GM12878 (cell line): ENCODE measurements around the gene APEX1. TPM values are rescaled to one million over a fixed set of nuclear protein-coding genes. Genes with fewer than 3 reads are reported as not detected.

ENCODE experiments used
- ATAC-seq: fragments of 200-7000 bp; cut with Tn5 transposase; 3 replicates; pipeline ENCODE4 v1.9.1; 2020; ENCODE audit warnings: mild to moderate bottlenecking, moderate library complexity
- BruUV-seq: library from RNA; stranded (reverse); fragments of 400-500 nt; replicated peaks from 2 replicates; lab custom pipeline; 2021; lab: Mats Ljungman, UMichigan
- CTCF ChIA-PET: fragments of 300-600 bp; sonication (Branson Sonifier 250); formaldehyde crosslinking; extraction: SDS; loops from one replicate; lab custom pipeline; 2021; ENCODE audit warnings: inconsistent platforms; lab: Yijun Ruan, JAX
- POLR2A ChIA-PET: fragments of 350-600 bp; formaldehyde crosslinking; extraction: SDS; loops from one replicate; lab custom pipeline; 2021; ENCODE audit warnings: inconsistent platforms; lab: Charles Lee
- RAD21 ChIA-PET: fragments of 300-600 bp; sonication (Branson Sonifier 250); formaldehyde crosslinking; loops from one replicate; lab custom pipeline; 2023; ENCODE audit warnings: antibody characterized with exemption; ENCODE audit not compliant: unreplicated experiment; lab: Charles Lee
- SMC1A ChIA-PET: fragments of 300-600 bp; sonication (Branson Sonifier 250); formaldehyde crosslinking; loops from one replicate; lab custom pipeline; 2023; ENCODE audit not compliant: unreplicated experiment, uncharacterized antibody; lab: Charles Lee
- DNase-seq: peaks from one replicate; pipeline ENCODE4 v3.0.0-alpha.2; 2011; ENCODE audit warnings: low read depth, low spot score
- FAIRE-seq: peaks from 3 replicates; lab custom pipeline; 2011; peaks lifted over from hg19 to GRCh38; lab: Jason Lieb, UNC
- H2AFZ ChIP-seq: 2 replicates; pipeline ENCODE4 v1.6.0; 2011; ENCODE audit warnings: low read depth, low read length, control low read depth; ENCODE audit not compliant: control insufficient read depth
- H3K27ac ChIP-seq: 2 replicates; pipeline ENCODE4 v1.5.1; 2011; ENCODE audit warnings: control low read depth; ENCODE audit not compliant: control insufficient read depth, insufficient read depth
- H3K27me3 ChIP-seq, 2 experiments: replicated peaks in 1 of 2; 2 replicates each; pipeline versions ENCODE4 v1.6.0 to v1.6.1; 2011; ENCODE audit warnings: low read length in 1 of 2; ENCODE audit not compliant: control insufficient read depth in 2 of 2, insufficient read depth in 2 of 2
- H3K36me3 ChIP-seq, 2 experiments: 2 replicates each; pipeline ENCODE4 v1.5.1; 2011; ENCODE audit warnings: low read length in 1 of 2; ENCODE audit not compliant: control insufficient read depth in 2 of 2, insufficient read depth in 2 of 2
- H3K4me1 ChIP-seq: 2 replicates; pipeline ENCODE4 v1.6.1; 2011; ENCODE audit warnings: mild to moderate bottlenecking, low read length, moderate library complexity, mixed read lengths; ENCODE audit not compliant: control insufficient read depth, insufficient read depth
- H3K4me2 ChIP-seq: 2 replicates; pipeline ENCODE4 v1.6.0; 2011; ENCODE audit warnings: control low read depth; ENCODE audit not compliant: control insufficient read depth, insufficient read depth
- H3K4me3 ChIP-seq: fragments of 200-600 bp; sonication (generic); 2 replicates; pipeline ENCODE4 v1.5.1; 2016
- H3K79me2 ChIP-seq: 2 replicates; pipeline ENCODE4 v1.6.0; 2011; ENCODE audit warnings: low read length; ENCODE audit not compliant: control insufficient read depth, insufficient read depth
- H3K9ac ChIP-seq: 2 replicates; pipeline ENCODE4 v1.8.0; 2011; ENCODE audit warnings: low read length, control low read depth, mixed read lengths; ENCODE audit not compliant: control insufficient read depth, insufficient read depth
- H3K9me3 ChIP-seq: replicated peaks from 3 replicates; pipeline ENCODE4 v1.5.1; 2011; ENCODE audit warnings: mild to moderate bottlenecking, low read length; ENCODE audit not compliant: control insufficient read depth, insufficient read depth
- H4K20me1 ChIP-seq: 2 replicates; pipeline ENCODE4 v1.6.0; 2011; ENCODE audit not compliant: control insufficient read depth, insufficient read depth
- CBX3 ChIP-seq: fragments of 200-600 bp; sonication (generic); IDR thresholded peaks from 2 replicates; pipeline ENCODE4 v1.6.1; 2016; ENCODE audit warnings: low read depth, borderline replicate concordance
- HCFC1 ChIP-seq: fragments of 150-350 bp; IDR thresholded peaks from 2 replicates; pipeline ENCODE4 v1.6.1; 2014; ENCODE audit warnings: low read length
- HDAC2 ChIP-seq: fragments of 200-600 bp; sonication (generic); IDR thresholded peaks from 2 replicates; pipeline ENCODE4 v1.6.1; 2017
- MXI1 ChIP-seq: fragments of 150-350 bp; IDR thresholded peaks from 2 replicates; pipeline ENCODE4 v1.6.1; 2011; ENCODE audit warnings: low read depth, mild to moderate bottlenecking, inconsistent platforms, low read length, improper control_type of control experiment
- NBN ChIP-seq: fragments of 450-650 bp; IDR thresholded peaks from 2 replicates; pipeline ENCODE4 v1.6.1; 2016
- NFYA ChIP-seq: IDR thresholded peaks from 2 replicates; pipeline ENCODE4 v1.6.1; 2011; ENCODE audit warnings: low read depth, mild to moderate bottlenecking, low read length, improper control_type of control experiment, borderline replicate concordance
- POLR2A ChIP-seq: IDR thresholded peaks from 2 replicates; pipeline ENCODE4 v1.6.1; 2011; ENCODE audit warnings: low read depth, mild to moderate bottlenecking, low read length
- SIN3A ChIP-seq: IDR thresholded peaks from 2 replicates; pipeline ENCODE4 v1.6.1; 2012; ENCODE audit warnings: low read depth, low read length, improper control_type of control experiment
- TAF1 ChIP-seq: IDR thresholded peaks from 2 replicates; pipeline ENCODE4 v1.6.1; 2011; ENCODE audit warnings: mild to moderate bottlenecking, low read depth, low read length, borderline replicate concordance
- USF2 ChIP-seq: IDR thresholded peaks from 2 replicates; pipeline ENCODE4 v1.6.1; 2011; ENCODE audit warnings: low read depth, low read length, improper control_type of control experiment, borderline replicate concordance
- WGBS: methylation state at CpG from one replicate; pipeline ENCODE4 v1.1.6; 2016; ENCODE audit warnings: low lambda C conversion rate; ENCODE audit not compliant: insufficient replicate concordance, insufficient coverage; ENCODE audit errors: missing lambda C conversion rate; 5-methylcytosine and 5-hydroxymethylcytosine counted together
- in situ Hi-C: fragments of 300-500 bp; cut with MboI; formaldehyde crosslinking; loops from 9 replicates; pipeline ENCODE4 v1.14.3; 2018; ENCODE audit warnings: mixed read lengths
- intact Hi-C: fragments of 100-400 bp; cut with micrococcal nuclease; formaldehyde crosslinking; loops from one replicate; pipeline ENCODE4 v1.14.2; 2022; ENCODE audit not compliant: unreplicated experiment
- polyA plus RNA-seq, 11 experiments: library from polyadenylated mRNA; depleted of rRNA in 4 of 11; unstranded in 6 of 11; stranded (reverse) in 5 of 11; fragments of >200 nt; fragmentation: Nextera tagmentation in 4 of 11; fragmentation: Illumina TruSeq in 1 of 11; extraction: Ambion mirVana in 4 of 11; extraction: Trizol in 1 of 11; gene quantifications; 1 replicate in 1 of 11; 2 replicates in 10 of 11; pipeline versions ENCODE4 v1.2.1 to v1.2.3, GENCODE V29; 2011 to 2016; ENCODE audit warnings: inconsistent platforms in 2 of 11, missing spikeins in 2 of 11, low read depth in 1 of 11
- total RNA-seq, 4 experiments: library from RNA; depleted of rRNA in 3 of 4; stranded (reverse); fragments of >200 nt in 3 of 4; fragmentation: Illumina TruSeq in 1 of 4; extraction: Trizol in 1 of 4; gene quantifications; 2 replicates each; pipeline versions ENCODE4 v1.2.1 to v1.2.3, GENCODE V29; 2013 to 2021
- TF ChIP-seq, protein P1 (sequence below): fragments of 450-650 bp; IDR thresholded peaks from 2 replicates; pipeline ENCODE4 v1.6.1; 2018; ENCODE audit warnings: mild to moderate bottlenecking, low read depth, moderate library complexity; ENCODE audit not compliant: partially characterized antibody
- TF ChIP-seq, protein P2 (sequence below): fragments of 450-650 bp; IDR thresholded peaks from 2 replicates; pipeline ENCODE4 v1.6.1; 2016; ENCODE audit warnings: mild to moderate bottlenecking
- TF ChIP-seq, protein P3 (sequence below): IDR thresholded peaks from 2 replicates; pipeline ENCODE4 v1.6.1; 2011; ENCODE audit warnings: mild to moderate bottlenecking, low read depth, low read length, moderate library complexity; ENCODE audit not compliant: insufficient replicate concordance

APEX1 gene
- total and polyA plus RNA-seq, 10 of the 15 experiments (the other 5 are each of a cell fraction or from before 2014, with no cell fraction given): 115 to 407 (median 300) TPM

- no TSS peak for BruUV-seq
- in situ Hi-C loops: no loop called here
- Histone ChIP-seq H4K20me1 (no peaks in the 10 kb centered on the region), H3K27ac (no peak overlapping the region), H3K36me3 (no peaks in the 10 kb centered on the region), H3K4me2 (no peak overlapping the region), H3K9me3 (no peaks in the 10 kb centered on the region; the same call in 2 of the 3 replicates), H3K79me2 (no peaks in the 10 kb centered on the region), H3K4me1 (no peaks in the 10 kb centered on the region)
- ChIA-PET CTCF (interaction anchor here (0.7 to 1.1 kb wide), 2 partner anchors 14 to 20 kb away, joined by 3 read pairs; no protein-coding TSS in a partner anchor), POLR2A (interaction anchor here (0.6 kb wide), 1 partner anchor 81 kb away, joined by 5 read pairs; no protein-coding TSS in a partner anchor), SMC1A (no interaction called here), RAD21 (no interaction called here)
- no peak for DNase-seq
- no peak for ATAC-seq
- no peak for TF ChIP-seq NBN
- TF ChIP-seq POLR2A: no peak
- TF ChIP-seq, protein P1, sequence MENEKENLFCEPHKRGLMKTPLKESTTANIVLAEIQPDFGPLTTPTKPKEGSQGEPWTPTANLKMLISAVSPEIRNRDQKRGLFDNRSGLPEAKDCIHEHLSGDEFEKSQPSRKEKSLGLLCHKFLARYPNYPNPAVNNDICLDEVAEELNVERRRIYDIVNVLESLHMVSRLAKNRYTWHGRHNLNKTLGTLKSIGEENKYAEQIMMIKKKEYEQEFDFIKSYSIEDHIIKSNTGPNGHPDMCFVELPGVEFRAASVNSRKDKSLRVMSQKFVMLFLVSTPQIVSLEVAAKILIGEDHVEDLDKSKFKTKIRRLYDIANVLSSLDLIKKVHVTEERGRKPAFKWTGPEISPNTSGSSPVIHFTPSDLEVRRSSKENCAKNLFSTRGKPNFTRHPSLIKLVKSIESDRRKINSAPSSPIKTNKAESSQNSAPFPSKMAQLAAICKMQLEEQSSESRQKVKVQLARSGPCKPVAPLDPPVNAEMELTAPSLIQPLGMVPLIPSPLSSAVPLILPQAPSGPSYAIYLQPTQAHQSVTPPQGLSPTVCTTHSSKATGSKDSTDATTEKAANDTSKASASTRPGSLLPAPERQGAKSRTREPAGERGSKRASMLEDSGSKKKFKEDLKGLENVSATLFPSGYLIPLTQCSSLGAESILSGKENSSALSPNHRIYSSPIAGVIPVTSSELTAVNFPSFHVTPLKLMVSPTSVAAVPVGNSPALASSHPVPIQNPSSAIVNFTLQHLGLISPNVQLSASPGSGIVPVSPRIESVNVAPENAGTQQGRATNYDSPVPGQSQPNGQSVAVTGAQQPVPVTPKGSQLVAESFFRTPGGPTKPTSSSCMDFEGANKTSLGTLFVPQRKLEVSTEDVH: no peak
- TF ChIP-seq, protein P2, sequence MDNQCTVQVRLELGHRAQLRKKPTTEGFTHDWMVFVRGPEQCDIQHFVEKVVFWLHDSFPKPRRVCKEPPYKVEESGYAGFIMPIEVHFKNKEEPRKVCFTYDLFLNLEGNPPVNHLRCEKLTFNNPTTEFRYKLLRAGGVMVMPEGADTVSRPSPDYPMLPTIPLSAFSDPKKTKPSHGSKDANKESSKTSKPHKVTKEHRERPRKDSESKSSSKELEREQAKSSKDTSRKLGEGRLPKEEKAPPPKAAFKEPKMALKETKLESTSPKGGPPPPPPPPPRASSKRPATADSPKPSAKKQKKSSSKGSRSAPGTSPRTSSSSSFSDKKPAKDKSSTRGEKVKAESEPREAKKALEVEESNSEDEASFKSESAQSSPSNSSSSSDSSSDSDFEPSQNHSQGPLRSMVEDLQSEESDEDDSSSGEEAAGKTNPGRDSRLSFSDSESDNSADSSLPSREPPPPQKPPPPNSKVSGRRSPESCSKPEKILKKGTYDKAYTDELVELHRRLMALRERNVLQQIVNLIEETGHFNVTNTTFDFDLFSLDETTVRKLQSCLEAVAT: no peak
- no peak for TF ChIP-seq TAF1
- no peak for TF ChIP-seq USF2
- no peak for TF ChIP-seq CBX3
- TF ChIP-seq NFYA: no peak
- TF ChIP-seq, protein P3, sequence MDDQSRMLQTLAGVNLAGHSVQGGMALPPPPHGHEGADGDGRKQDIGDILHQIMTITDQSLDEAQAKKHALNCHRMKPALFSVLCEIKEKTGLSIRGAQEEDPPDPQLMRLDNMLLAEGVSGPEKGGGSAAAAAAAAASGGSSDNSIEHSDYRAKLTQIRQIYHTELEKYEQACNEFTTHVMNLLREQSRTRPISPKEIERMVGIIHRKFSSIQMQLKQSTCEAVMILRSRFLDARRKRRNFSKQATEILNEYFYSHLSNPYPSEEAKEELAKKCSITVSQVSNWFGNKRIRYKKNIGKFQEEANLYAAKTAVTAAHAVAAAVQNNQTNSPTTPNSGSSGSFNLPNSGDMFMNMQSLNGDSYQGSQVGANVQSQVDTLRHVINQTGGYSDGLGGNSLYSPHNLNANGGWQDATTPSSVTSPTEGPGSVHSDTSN: no peak
- no peak for TF ChIP-seq HCFC1
- no peak for TF ChIP-seq MXI1
- TF ChIP-seq SIN3A: no peak
- TF ChIP-seq HDAC2: no peak
- TF ChIP-seq, all 136 proteins: peak for 0
- WGBS: 73% methylated on average over 4 of the region's 4 CpGs
- FAIRE-seq: no peak
- no peak overlapping the region for H3K4me3 ChIP-seq
- H3K9ac ChIP-seq: no peak overlapping the region
- intact Hi-C loops: no loop called here
- no peak overlapping the region for H2AFZ ChIP-seq
- H3K27me3 ChIP-seq: no peaks in the 10 kb centered on the region
Measured at GRCh38 chr14:20436363-20436755, 18.7 kb upstream of the APEX1 start.
